GM12864 (cell line): Measurements from ENCODE around the gene GOLGA6D.
"Not testable (repeated sequence)": the region's sequence is repeated elsewhere in the genome, so short reads cannot be mapped to it uniquely, and the experiment has no call there.

Experiments
- DNase-seq: peaks from one replicate; pipeline ENCODE4 v3.0.0-alpha.2; 2011; ENCODE audit warnings: low read depth
- H3K4me3 ChIP-seq: 2 replicates; pipeline ENCODE4 v1.5.1; 2011; ENCODE audit warnings: mild to moderate bottlenecking, low read depth, low read length, control low read depth
- TF ChIP-seq, protein P1 (sequence below): IDR thresholded peaks from 2 replicates; pipeline ENCODE4 v1.5.1; 2011; ENCODE audit warnings: low read depth, mild to moderate bottlenecking, moderate library complexity, low read length, control low read depth, inconsistent platforms; ENCODE audit errors: missing control alignments

The GOLGA6D gene

DNA sequence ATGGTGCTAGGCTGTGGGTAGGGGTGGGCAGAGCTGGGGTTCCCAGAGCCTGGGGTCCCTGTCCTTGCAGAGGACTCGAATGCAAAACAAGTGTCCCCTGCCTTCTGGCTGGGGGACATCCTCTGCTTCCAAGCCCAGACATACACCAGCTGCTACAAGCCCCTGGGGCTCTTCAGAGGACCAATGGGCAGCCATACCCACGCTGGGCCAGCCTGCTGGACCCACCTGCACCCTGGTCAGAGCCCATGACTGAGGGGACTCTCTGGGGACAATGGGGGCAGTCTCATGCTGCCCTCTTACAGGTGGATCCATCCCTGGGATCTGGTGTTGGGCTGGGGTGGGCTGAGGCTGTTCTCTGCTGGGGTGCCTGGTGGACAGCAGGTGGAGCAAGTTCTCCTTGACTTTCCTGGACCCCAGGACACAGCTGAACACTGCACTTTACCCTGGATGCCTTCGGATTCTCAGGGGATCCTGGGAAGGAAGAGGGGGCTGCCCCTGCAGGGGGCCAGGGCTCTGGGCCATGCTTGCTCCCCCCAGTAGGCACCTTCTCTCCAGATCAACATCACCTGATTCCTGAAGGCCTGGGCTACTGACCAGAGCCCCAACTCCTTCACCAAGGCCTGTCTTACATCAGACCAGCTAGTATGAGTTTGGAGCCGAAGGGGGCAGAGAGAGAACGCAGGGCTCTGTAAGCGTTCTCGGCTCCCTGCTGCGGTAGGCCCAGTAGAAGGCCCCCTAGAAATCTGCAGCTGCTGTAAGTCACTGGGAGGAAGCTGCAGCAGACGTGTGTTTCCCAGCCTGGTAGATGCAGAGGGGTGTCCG, 46.1 kb downstream of the GOLGA6D start:
- no peak overlapping the region for H3K4me3 ChIP-seq
- TF ChIP-seq, protein P1, sequence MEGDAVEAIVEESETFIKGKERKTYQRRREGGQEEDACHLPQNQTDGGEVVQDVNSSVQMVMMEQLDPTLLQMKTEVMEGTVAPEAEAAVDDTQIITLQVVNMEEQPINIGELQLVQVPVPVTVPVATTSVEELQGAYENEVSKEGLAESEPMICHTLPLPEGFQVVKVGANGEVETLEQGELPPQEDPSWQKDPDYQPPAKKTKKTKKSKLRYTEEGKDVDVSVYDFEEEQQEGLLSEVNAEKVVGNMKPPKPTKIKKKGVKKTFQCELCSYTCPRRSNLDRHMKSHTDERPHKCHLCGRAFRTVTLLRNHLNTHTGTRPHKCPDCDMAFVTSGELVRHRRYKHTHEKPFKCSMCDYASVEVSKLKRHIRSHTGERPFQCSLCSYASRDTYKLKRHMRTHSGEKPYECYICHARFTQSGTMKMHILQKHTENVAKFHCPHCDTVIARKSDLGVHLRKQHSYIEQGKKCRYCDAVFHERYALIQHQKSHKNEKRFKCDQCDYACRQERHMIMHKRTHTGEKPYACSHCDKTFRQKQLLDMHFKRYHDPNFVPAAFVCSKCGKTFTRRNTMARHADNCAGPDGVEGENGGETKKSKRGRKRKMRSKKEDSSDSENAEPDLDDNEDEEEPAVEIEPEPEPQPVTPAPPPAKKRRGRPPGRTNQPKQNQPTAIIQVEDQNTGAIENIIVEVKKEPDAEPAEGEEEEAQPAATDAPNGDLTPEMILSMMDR, result no peak
- no peak for DNase-seq

DNA sequence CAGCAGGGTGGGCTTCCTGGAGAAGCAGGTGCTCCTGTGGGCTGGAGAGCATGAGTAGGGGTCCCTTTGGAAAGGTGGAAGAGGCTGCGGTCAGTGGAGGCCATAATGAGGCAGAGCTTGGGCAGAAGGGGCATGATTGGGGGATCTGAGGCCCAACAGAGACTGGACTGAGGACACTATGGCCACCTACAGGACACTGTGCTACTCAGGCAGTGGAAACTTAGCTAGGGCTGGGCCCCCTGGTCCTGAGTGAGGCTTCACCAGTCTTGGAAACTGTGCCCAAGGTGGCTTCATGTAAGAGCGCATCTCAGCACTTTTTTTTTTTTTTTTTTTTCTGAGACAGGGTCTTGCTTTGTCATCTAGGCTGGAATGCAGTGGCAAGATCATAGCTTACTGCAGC, 46.9 kb downstream of the GOLGA6D start:
- TF ChIP-seq, protein P1, result no peak
- DNase-seq, result no peak
- H3K4me3 ChIP-seq, result no peak overlapping the region

DNA sequence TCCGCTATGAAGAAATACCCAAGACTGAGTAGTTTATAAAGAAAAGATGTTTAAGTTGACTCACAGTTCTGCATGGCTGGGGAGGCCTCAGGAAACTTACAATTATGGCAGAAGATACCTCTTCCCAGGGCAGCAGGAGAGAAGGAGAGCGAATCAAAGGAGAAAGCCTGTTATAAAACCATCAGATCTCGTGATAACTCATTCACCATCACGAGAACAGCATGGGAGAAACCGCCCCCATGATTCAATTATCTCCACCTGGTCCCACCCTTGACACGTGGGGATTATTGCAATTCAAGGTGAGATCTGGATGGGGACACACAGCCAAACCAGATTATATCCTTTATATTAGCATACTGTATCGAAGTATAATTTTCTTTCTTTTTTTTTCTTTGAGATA, 49.5 kb downstream of the GOLGA6D start:
- not testable (repeated sequence) for DNase-seq, H3K4me3 ChIP-seq

DNA sequence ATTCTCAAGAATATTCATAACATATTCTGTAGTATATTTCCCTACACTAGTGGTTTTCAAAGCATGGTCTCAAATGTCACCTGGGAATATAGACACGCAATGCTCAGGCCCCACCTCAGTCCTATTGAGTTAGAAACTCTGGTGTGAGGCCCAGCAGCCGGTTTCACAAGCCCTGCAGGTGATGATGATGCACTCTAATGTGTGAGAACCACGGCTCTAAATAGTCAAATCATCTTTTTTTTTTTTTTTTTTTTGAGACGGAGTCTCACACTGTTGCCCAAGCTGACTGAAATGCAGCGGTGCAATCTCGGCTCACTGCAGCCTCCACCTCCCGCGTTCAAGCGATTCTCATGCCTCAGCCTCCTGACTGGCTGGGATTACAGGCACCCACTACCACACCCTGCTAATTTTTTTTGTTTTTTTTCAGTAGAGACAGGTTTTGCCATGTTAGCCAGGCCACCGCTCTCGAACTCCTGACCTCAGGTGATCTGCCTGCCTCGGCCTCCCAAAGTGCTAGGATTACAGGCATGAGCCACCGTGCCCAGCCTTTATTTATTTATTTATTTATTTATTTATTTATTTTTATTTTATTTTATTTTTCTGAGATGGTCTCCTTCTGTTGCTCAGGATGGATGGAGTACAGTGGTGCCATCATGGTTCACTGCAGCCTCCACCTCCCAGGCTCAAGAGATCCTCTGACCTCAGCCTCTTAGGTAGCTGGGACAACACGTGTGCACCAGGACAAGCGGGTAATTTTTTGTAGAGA, 51.2 kb downstream of the GOLGA6D start:
- not testable (repeated sequence) for H3K4me3 ChIP-seq, DNase-seq

DNA sequence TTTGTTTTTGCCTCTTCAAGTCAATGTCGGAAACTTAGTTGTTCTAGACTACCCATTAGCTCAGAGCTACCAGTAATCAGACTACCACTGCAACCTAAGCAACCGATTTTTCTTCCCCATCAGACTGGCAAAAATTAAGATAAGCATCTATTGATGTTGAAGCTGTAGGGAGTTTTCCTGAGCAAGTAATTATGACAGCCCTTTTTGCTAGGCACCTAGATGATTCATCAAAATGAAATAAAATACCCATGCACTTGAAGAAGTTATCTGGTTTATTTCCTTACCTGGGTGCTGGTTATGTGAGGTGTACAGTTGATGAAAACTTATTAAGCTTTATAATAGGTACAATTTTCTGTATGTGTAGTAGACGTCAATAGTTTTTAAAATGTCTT, 52.7 kb downstream of the GOLGA6D start:
- H3K4me3 ChIP-seq, result peak overlapping the region; percentile 90; the same call in 1 of the 2 replicates

DNA sequence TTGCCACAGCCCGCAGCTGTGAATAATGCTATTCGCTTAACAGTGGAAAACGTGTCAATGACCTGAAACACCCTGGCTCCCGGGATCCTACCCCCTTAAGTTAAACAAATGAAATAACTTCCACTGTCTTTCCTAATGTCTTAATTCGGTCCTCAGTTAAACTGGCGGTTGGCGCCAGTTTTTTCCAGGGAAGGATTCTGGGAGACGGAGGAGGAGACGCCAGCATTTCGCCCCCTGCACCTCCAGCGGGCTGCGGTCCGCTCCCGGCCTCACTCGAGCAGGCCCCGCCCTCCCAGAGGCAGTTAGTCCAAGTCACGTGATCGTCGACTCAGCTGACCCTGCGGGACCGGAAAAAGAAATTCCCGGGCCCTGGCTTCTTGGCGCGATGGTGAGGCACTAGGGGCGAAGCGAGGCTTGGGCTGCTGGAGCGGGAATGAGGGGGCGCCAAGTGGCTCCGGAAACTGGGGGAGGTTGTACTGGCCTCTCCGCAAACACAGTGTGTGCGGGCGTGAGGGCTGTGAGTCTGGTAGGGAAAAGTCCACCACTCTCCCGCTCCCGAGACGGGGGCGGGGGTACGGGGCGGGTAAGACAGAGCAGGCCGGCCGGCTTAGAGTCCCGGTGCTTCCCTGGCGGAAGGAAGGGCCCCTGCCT, 53.2 kb downstream of the GOLGA6D start, which contains the start of gene COMMD4:
TSS of gene COMMD4 (plus strand) at position 359 of the 651 bp plus-strand sequence. CDS start at position 386, 27 bp downstream.
- TF ChIP-seq, protein P1, result no peak
- DNase-seq, result peak; percentile 68
- H3K4me3 ChIP-seq, result peak within 1 kb of the TSS; percentile 90

More for the DNA sequence above, 52.7 kb downstream of the GOLGA6D start:
- DNase-seq, result no peak
- TF ChIP-seq, protein P1, result no peak

DNA sequence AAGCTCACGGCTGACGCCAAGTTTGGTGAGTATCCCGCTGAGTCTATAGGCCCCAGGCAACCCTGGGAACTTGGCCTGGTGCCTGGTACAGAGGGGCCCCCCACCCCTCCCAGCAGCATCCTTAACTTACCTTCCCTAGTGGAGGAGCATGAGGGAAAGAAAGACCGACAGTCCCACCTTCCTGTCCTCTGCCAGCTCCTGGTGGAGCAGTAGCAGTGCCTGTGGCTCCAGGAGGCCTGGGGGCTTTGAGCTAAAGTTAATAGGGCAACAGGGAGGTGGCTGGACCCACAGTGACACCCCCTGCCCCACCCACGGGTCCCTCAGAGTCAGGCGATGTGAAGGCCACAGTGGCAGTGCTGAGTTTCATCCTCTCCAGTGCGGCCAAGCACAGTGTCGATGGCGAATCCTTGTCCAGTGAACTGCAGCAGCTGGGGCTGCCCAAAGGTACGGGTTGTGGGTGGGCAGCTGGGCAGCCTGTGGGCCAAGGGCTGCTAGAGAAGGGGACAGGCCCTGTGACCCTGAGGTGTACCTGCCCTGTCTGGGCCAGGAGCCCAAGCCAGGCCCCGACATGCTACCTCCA, 56.1 kb downstream of the GOLGA6D start:
- no peak overlapping the region for H3K4me3 ChIP-seq
- no peak for DNase-seq
- TF ChIP-seq, protein P1, result no peak
